ENCODE results near the gene TRAF2. TPM values are rescaled to one million over a fixed set of nuclear protein-coding genes. Genes with fewer than 3 reads are reported as not detected.
A peak's percentile ranks its signal among the peaks of the same experiment; 100 is the strongest.
"Not testable (repeated sequence)": the region's sequence is repeated elsewhere in the genome, so short reads cannot be mapped to it uniquely, and the experiment has no call there.

TRAF2 gene
- total and polyA plus RNA-seq, 2 of the 13 experiments (the other 11 are each of a cell fraction or from before 2014, with no cell fraction given) = 12.4 to 13.6 TPM

- peak; percentile 73 for TF ChIP-seq HNF4A (CRISPR knock-in tag; IDR thresholded peaks at IDR 0.05)
- TF ChIP-seq, protein P1, sequence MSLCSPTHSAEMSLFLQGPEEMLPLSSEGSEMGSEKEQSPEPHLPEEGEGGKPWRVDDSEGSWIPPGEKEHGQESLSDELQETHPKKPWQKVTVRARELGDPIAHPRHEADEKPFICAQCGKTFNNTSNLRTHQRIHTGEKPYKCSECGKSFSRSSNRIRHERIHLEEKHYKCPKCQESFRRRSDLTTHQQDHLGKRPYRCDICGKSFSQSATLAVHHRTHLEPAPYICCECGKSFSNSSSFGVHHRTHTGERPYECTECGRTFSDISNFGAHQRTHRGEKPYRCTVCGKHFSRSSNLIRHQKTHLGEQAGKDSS (CRISPR knock-in tag; IDR thresholded peaks at IDR 0.05; ENCODE audit: borderline replicate concordance, low read depth) = peak; percentile 69; the same call in 1 of the 2 replicates
Observed at GRCh38 chr9:136840877-136841645, 45.3 kb upstream of the TRAF2 start (continued).

DNA sequence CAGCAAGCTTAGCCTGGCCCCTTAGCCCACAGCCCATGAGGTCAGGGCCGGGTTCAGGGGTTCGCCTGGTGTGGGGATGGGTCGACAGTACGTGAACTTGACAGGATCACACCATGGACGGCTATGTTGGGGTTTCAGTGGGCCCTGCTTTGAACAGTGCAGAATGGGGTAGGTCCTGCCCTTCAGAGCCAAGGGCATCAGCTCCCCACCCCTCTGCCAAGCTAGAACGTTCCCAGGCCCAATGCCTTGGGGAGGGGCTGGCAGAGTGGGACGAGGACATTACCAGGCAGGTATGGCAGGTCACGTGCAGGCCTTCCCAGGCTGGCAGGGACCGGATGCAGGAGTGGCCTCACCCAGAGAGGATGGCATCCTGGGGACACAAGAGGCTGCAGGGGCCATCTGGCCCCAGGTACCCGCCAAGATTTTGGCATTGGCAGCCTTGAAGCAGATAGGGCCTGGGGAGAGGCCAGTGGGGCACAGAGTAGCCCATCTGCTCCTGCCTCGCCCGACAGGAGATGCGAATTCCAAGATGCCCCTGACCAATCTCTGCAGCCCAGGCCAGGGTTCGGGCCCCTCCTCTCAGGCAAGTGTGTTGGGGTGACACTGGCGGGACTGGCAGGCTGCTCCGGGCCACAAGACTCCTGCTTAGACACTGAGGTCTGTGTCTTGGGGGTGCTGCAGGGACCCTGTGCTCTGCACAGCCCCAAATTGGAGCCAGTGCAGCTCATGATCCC, 44.5 kb upstream of the TRAF2 start:
- H3K79me2 ChIP-seq (ENCODE audit: insufficient read depth, low read length); H3K36me3 ChIP-seq (replicated peaks in 1 of 2; ENCODE audit: control insufficient read depth in 1 of 2, insufficient read depth in 2 of 2, low read length in 2 of 2); BruUV-seq (replicated peaks); CTCF ChIA-PET (ENCODE audit: low intra/inter-chr PET ratio, low total read pairs); H2AFZ ChIP-seq (ENCODE audit: low read length); DNase-seq (ENCODE audit: low spot score); H3K9me3 ChIP-seq (ENCODE audit: low read length); H3K9ac ChIP-seq (ENCODE audit: insufficient read depth, low read depth, low read length); FAIRE-seq; intact Hi-C loops (cut with micrococcal nuclease; ENCODE audit: unreplicated experiment); H3K27me3 ChIP-seq (ENCODE audit: control insufficient read depth in 1 of 2, insufficient read depth in 2 of 2, low read length in 2 of 2); H4K20me1 ChIP-seq (ENCODE audit: insufficient read depth, low read length): not testable (repeated sequence)
- Histone ChIP-seq H3K4me2 (ENCODE audit: low read depth, low read length) (peak overlapping the region; percentile 77), H3K4me3 (replicated peaks in 1 of 3; ENCODE audit: insufficient read depth in 1 of 3, low read depth in 2 of 3, low read length in 3 of 3) (peak overlapping the region in 2 of 3 experiments; percentile 56 to 73; a peak in 3 of 6 replicates), H3K27ac (ENCODE audit: extremely low read length, insufficient read depth, low read length) (peak overlapping the region; percentile 62), H3K4me1 (ENCODE audit: insufficient read depth, low read length) (peaks cover 41% of the 10 kb centered on the region)
- in situ Hi-C loops (cut with HindIII; ENCODE audit: extremely low pct_ligation_motif_present, low pct_unique_long_range_greater_than_20kb) = loop anchor here (10.0 kb wide), 1 partner anchor 193 kb away; the partner anchor contains the start of gene FUT7
- peak; percentile 4 for ATAC-seq
- 35% methylated on average over 4 of the region's 16 CpGs for WGBS (ENCODE audit: low lambda C conversion rate)
- POLR2A ChIA-PET = interaction anchor here (1.0 to 2.3 kb wide), 7 partner anchors 17 to 106 kb away, joined by 3 to 7 read pairs (median 5); partner anchors contain the start of genes EDF1 and TMEM141
- TF ChIP-seq ZNF781 (CRISPR knock-in tag; IDR thresholded peaks at IDR 0.05; ENCODE audit: borderline replicate concordance, not compliant biosample characterization) (peak; percentile 56), RBM22 (optimal IDR thresholded peaks at IDR 0.05; ENCODE audit: low read length) (peak; percentile 43), ZNF790 (CRISPR knock-in tag; IDR thresholded peaks at IDR 0.05; ENCODE audit: borderline replicate concordance) (0 out of 2 replicates have a peak, but pooled peaks have one; percentile 36), PAXIP1 (CRISPR knock-in tag; conservative IDR thresholded peaks at IDR 0.05) (0 out of 2 replicates have a peak, but pooled peaks have one; percentile 10), ELF4 (CRISPR knock-in tag; IDR thresholded peaks at IDR 0.05; ENCODE audit: borderline replicate concordance) (peak; percentile 60; the same call in 1 of the 2 replicates), REL (CRISPR knock-in tag; conservative IDR thresholded peaks at IDR 0.05) (0 out of 2 replicates have a peak, but pooled peaks have one; percentile 18), AGO2 (optimal IDR thresholded peaks at IDR 0.05; ENCODE audit: low read depth, low read length) (peak; percentile 53), HNRNPK (IDR thresholded peaks at IDR 0.05; ENCODE audit: low read depth, low read length, poor library complexity, severe bottlenecking) (peak; percentile 19)
- TF ChIP-seq, protein P2, sequence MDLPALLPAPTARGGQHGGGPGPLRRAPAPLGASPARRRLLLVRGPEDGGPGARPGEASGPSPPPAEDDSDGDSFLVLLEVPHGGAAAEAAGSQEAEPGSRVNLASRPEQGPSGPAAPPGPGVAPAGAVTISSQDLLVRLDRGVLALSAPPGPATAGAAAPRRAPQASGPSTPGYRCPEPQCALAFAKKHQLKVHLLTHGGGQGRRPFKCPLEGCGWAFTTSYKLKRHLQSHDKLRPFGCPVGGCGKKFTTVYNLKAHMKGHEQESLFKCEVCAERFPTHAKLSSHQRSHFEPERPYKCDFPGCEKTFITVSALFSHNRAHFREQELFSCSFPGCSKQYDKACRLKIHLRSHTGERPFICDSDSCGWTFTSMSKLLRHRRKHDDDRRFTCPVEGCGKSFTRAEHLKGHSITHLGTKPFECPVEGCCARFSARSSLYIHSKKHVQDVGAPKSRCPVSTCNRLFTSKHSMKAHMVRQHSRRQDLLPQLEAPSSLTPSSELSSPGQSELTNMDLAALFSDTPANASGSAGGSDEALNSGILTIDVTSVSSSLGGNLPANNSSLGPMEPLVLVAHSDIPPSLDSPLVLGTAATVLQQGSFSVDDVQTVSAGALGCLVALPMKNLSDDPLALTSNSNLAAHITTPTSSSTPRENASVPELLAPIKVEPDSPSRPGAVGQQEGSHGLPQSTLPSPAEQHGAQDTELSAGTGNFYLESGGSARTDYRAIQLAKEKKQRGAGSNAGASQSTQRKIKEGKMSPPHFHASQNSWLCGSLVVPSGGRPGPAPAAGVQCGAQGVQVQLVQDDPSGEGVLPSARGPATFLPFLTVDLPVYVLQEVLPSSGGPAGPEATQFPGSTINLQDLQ (CRISPR knock-in tag; IDR thresholded peaks at IDR 0.05) = 0 out of 2 replicates have a peak, but pooled peaks have one; percentile 57
